ENCODE results near the gene IL12RB1. TPM values are rescaled to one million over a fixed set of nuclear protein-coding genes. Genes with fewer than 3 reads are reported as not detected.

IL12RB1 gene
- 1 to 10 TPM; 1.1 to 4.4 (median 1.6) TPM for total RNA-seq

GRCh38 chr19:18086590-18087138 lies at the start of gene IL12RB1:
Gene IL12RB1 (minus strand): TSS chr19:18086934. CDS start chr19:18086823, 111 bp downstream.
- no peak for TF ChIP-seq CTCF (IDR thresholded peaks at IDR 0.05)
- ATAC-seq (ENCODE audit: low FRiP score), result no peak

GRCh38 chr19:18135712-18136584 lies 49.2 kb upstream of the IL12RB1 start:
- no peak for DNase-seq (ENCODE audit: low spot score)
- no peak for ATAC-seq (ENCODE audit: low FRiP score)
- TF ChIP-seq CTCF (IDR thresholded peaks at IDR 0.05), result no peak

More at GRCh38 chr19:18086590-18087138, at the start of gene IL12RB1:
- no peak for DNase-seq (ENCODE audit: low spot score)

GRCh38 chr19:18131841-18132596 lies 45.3 kb upstream of the IL12RB1 start:
- DNase-seq (ENCODE audit: low spot score) (no peak), ATAC-seq (ENCODE audit: low FRiP score) (no peak)
- TF ChIP-seq CTCF (IDR thresholded peaks at IDR 0.05), result no peak

- TF ChIP-seq CTCF (IDR thresholded peaks at IDR 0.05), result no peak
- no peak for DNase-seq (ENCODE audit: low spot score)
These were observed 43.9 kb upstream of the IL12RB1 start for GRCh38 chr19:18130523-18131242.

GRCh38 chr19:18128805-18129204 lies 42.1 kb upstream of the IL12RB1 start:
- TF ChIP-seq CTCF (IDR thresholded peaks at IDR 0.05), result no peak
- ATAC-seq (ENCODE audit: low FRiP score) (no peak), DNase-seq (ENCODE audit: low spot score) (no peak)

More at GRCh38 chr19:18130523-18131242, 43.9 kb upstream of the IL12RB1 start:
- ATAC-seq (ENCODE audit: low FRiP score), result no peak

GRCh38 chr19:18128044-18128443 lies 41.3 kb upstream of the IL12RB1 start:
- no peak for TF ChIP-seq CTCF (IDR thresholded peaks at IDR 0.05)
- ATAC-seq (ENCODE audit: low FRiP score) (no peak), DNase-seq (ENCODE audit: low spot score) (no peak)

Measured in omental fat pad (tissue), 4 donors.